HEK293T (cell line): Measurements from ENCODE around the gene GALNT13.

Experiments
- ELF4 ChIP-seq: fragments of 450-650 bp; IDR thresholded peaks from 2 replicates; pipeline ENCODE4 v1.6.1; 2017; ENCODE audit warnings: antibody characterized with exemption
- FOXK2 ChIP-seq: fragments of 450-650 bp; IDR thresholded peaks from 2 replicates; pipeline ENCODE4 v1.6.1; 2016; ENCODE audit warnings: mild to moderate bottlenecking
- FOXM1 ChIP-seq: fragments of 450-650 bp; IDR thresholded peaks from 2 replicates; pipeline ENCODE4 v1.6.1; 2017; ENCODE audit warnings: mild to moderate bottlenecking, borderline replicate concordance
- L3MBTL2 ChIP-seq: fragments of 450-650 bp; conservative IDR thresholded peaks from 2 replicates; pipeline ENCODE4 v1.6.1; 2016; ENCODE audit warnings: mild to moderate bottlenecking
- PKNOX1 ChIP-seq: fragments of 450-650 bp; IDR thresholded peaks from 2 replicates; pipeline ENCODE4 v1.6.1; 2016
- SP1 ChIP-seq: fragments of 450-650 bp; IDR thresholded peaks from 2 replicates; pipeline ENCODE4 v1.6.1; 2017
- TARDBP ChIP-seq: fragments of 450-650 bp; IDR thresholded peaks from 2 replicates; pipeline ENCODE4 v1.6.1; 2016

GRCh38 chr2:154324601-154325000 lies 452.9 kb downstream of the GALNT13 start:
- TF ChIP-seq FOXK2 = no peak
- TF ChIP-seq L3MBTL2 = no peak
- TF ChIP-seq ELF4 = no peak
- TF ChIP-seq FOXM1 = no peak
- TF ChIP-seq PKNOX1 = no peak
- TF ChIP-seq TARDBP = no peak
- no peak for TF ChIP-seq SP1
